DND-41 (cell line): ENCODE results near the gene ADCY2.

Experiments used
- ATAC-seq: fragments of 200-7000 bp; cut with Tn5 transposase; 3 replicates; pipeline ENCODE4 v1.9.1; 2021; ENCODE audit warnings: low read depth; ENCODE audit not compliant: insufficient read depth
- DNase-seq: peaks from one replicate; pipeline ENCODE4 v3.0.0-alpha.2; 2020
- H2AFZ ChIP-seq: 2 replicates; pipeline ENCODE4 v1.6.0; 2012; ENCODE audit warnings: low read depth, low read length
- H3K27ac ChIP-seq: 2 replicates; pipeline ENCODE4 v1.5.1; 2012; ENCODE audit warnings: low read length, inconsistent platforms
- H3K27me3 ChIP-seq: fragments of 200-600 bp; sonication (generic); 2 replicates; pipeline ENCODE4 v1.6.0; 2012; ENCODE audit warnings: low read length, mild to moderate bottlenecking, inconsistent platforms; ENCODE audit not compliant: insufficient read depth, poor library complexity
- H3K36me3 ChIP-seq: 2 replicates; pipeline ENCODE4 v1.5.1; 2012; ENCODE audit warnings: low read length, inconsistent platforms; ENCODE audit not compliant: insufficient read depth
- H3K4me1 ChIP-seq: 2 replicates; pipeline ENCODE4 v1.5.1; 2012; ENCODE audit warnings: mild to moderate bottlenecking, low read length; ENCODE audit not compliant: insufficient read depth
- H3K4me2 ChIP-seq: 2 replicates; pipeline ENCODE4 v1.6.0; 2012; ENCODE audit warnings: mild to moderate bottlenecking, moderate library complexity, low read length, inconsistent platforms; ENCODE audit not compliant: insufficient read depth
- H3K4me3 ChIP-seq, 2 experiments: fragments of 200-600 bp in 1 of 2; shearing (Covaris generic) in 1 of 2; 2 replicates each; pipeline ENCODE4 v1.5.1; 2012 to 2016; ENCODE audit warnings: inconsistent platforms in 2 of 2, low read length in 2 of 2, mild to moderate bottlenecking in 2 of 2, low read depth in 1 of 2, moderate library complexity in 1 of 2
- H3K79me2 ChIP-seq: 2 replicates; pipeline ENCODE4 v1.6.0; 2012; ENCODE audit warnings: low read length, inconsistent platforms; ENCODE audit not compliant: insufficient read depth
- H3K9ac ChIP-seq: 2 replicates; pipeline ENCODE4 v1.6.0; 2012; ENCODE audit warnings: low read depth, mild to moderate bottlenecking, inconsistent platforms, low read length, moderate library complexity
- H3K9me3 ChIP-seq: 2 replicates; pipeline ENCODE4 v1.5.1; 2012; ENCODE audit warnings: low read length, moderate library complexity, mild to moderate bottlenecking, inconsistent platforms; ENCODE audit not compliant: insufficient read depth, severe bottlenecking
- H4K20me1 ChIP-seq: 2 replicates; pipeline ENCODE4 v1.6.0; 2012; ENCODE audit warnings: low read length; ENCODE audit not compliant: insufficient read depth
- CTCF ChIP-seq: IDR thresholded peaks from 2 replicates; pipeline ENCODE4 v1.5.1; 2012; ENCODE audit warnings: borderline replicate concordance, low read length, moderate library complexity, mild to moderate bottlenecking; ENCODE audit not compliant: poor library complexity, severe bottlenecking; ENCODE audit errors: extremely low read depth
- EZH2 ChIP-seq: IDR thresholded peaks from 3 replicates; pipeline ENCODE4 v1.6.1; 2012; ENCODE audit warnings: borderline replicate concordance, low read depth, mild to moderate bottlenecking, moderate library complexity, low read length, inconsistent platforms; ENCODE audit not compliant: severe bottlenecking

Gene ADCY2

DNA sequence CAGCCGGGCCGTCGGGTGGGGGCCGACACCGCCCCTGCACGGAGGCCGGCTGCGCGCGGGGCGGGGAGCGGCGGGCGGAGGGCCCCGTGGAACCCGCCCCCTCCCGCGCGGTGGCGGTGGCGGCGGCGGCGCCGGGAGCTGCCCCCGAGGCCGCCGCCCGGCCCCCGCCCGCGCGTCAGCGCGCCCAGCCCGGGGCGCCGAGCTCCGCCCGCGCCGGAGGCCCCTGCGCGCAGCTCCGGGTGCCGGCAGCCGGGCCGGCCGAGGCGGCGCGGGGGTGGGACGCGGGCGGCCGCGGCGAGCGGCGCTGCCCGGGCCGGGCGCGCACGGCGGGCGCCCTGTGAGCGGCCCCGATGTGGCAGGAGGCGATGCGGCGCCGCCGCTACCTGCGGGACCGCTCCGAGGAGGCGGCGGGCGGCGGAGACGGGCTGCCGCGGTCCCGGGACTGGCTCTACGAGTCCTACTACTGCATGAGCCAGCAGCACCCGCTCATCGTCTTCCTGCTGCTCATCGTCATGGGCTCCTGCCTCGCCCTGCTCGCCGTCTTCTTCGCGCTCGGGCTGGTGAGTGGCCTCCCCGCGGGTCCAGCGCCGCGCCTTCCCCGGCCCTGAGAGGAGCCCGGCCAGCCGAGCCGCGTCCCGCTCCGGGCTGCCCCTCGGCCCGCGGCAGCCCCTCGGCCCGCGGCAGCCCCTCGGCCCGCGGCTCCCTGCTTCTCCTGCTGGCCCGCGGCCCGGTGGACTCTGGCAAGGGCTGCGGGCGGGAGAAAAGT lies at the start of gene ADCY2:
Gene ADCY2 (plus strand): TSS at position 192 of the 766 bp plus-strand sequence. CDS start 159 bp downstream, at position 351.
- H3K36me3 ChIP-seq: no peaks in the 10 kb centered on the region
- H3K9ac ChIP-seq: no peak within 1 kb of the TSS
- H4K20me1 ChIP-seq: no peaks in the 10 kb centered on the region
- no peaks in the 10 kb centered on the region for H3K4me1 ChIP-seq
- ATAC-seq (no peak), DNase-seq (no peak)
- no peak within 1 kb of the TSS for H2AFZ ChIP-seq
- no peak within 1 kb of the TSS for H3K4me3 ChIP-seq
- H3K79me2 ChIP-seq: no peaks in the 10 kb centered on the region
- H3K27me3 ChIP-seq: no peaks in the 10 kb centered on the region
- H3K27ac ChIP-seq: no peak within 1 kb of the TSS
- TF ChIP-seq CTCF: no peak
- no peak for TF ChIP-seq EZH2
- H3K9me3 ChIP-seq: peaks cover 3% of the 10 kb centered on the region
- H3K4me2 ChIP-seq: no peak within 1 kb of the TSS

- H3K4me1 ChIP-seq: no peaks in the 10 kb centered on the region
- no peak overlapping the region for H3K27ac ChIP-seq
- TF ChIP-seq EZH2 (no peak), CTCF (no peak)
- no peaks in the 10 kb centered on the region for H3K79me2 ChIP-seq
- no peak for DNase-seq
- no peaks in the 10 kb centered on the region for H4K20me1 ChIP-seq
- H2AFZ ChIP-seq: no peak overlapping the region
- no peak overlapping the region for H3K9ac ChIP-seq
- no peaks in the 10 kb centered on the region for H3K9me3 ChIP-seq
- no peaks in the 10 kb centered on the region for H3K36me3 ChIP-seq
- no peak overlapping the region for H3K4me2 ChIP-seq
- H3K4me3 ChIP-seq: no peak overlapping the region
- ATAC-seq: no peak
- H3K27me3 ChIP-seq: no peaks in the 10 kb centered on the region
These were observed 48.6 kb upstream of the ADCY2 start for GRCh38 chr5:7347377-7347776.

DNA sequence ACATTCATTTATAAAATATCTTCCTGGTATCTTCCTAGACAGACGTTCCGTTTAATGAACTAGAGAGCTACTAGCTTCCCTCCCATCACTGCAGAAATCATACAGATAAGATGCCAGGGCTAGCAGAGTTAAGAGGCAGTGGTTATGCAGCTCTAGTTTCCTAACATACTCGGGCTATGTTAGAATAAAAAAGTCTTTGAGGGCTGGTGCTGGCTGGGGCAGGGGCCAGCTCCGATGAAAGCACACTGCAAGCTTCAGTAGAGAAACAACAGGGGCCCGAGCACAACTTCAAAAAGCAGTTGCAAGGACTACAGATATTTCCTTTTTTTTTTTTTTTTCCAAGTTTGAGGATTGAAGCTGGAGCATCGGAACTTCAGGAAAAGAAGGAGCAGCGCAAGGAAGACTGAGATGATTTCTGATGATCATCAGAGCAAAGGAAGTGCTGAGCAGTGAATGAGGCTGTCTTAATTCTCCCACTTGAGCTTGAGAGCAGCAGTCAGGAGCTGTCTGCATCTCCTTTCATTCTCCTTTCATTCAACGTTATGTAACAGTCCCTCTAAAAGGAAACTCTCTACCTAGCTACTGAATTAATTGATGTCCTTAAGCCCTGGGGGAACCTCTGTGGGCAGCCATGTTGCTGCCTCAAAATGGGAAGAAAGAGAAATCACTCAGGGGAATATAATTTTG lies 47.6 kb upstream of the ADCY2 start:
- no peak overlapping the region for H3K9ac ChIP-seq
- no peak overlapping the region for H2AFZ ChIP-seq
- H3K36me3 ChIP-seq: no peaks in the 10 kb centered on the region
- DNase-seq (no peak), ATAC-seq (no peak)
- H3K4me3 ChIP-seq: no peak overlapping the region
- H4K20me1 ChIP-seq: no peaks in the 10 kb centered on the region
- no peak overlapping the region for H3K27ac ChIP-seq
- H3K4me2 ChIP-seq: no peak overlapping the region
- H3K4me1 ChIP-seq: no peaks in the 10 kb centered on the region
- TF ChIP-seq CTCF (no peak), EZH2 (no peak)
- H3K27me3 ChIP-seq: no peaks in the 10 kb centered on the region
- H3K9me3 ChIP-seq: no peaks in the 10 kb centered on the region
- no peaks in the 10 kb centered on the region for H3K79me2 ChIP-seq
